NCI-H2081 (cell line): ENCODE results near the gene MFAP5.

Source experiments
- DNase-seq, 2 experiments: peaks; one replicate each; lab custom pipeline; 2025; lab: John Stamatoyannopoulos, UW

Gene MFAP5, protein sequence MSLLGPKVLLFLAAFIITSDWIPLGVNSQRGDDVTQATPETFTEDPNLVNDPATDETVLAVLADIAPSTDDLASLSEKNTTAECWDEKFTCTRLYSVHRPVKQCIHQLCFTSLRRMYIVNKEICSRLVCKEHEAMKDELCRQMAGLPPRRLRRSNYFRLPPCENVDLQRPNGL

DNA sequence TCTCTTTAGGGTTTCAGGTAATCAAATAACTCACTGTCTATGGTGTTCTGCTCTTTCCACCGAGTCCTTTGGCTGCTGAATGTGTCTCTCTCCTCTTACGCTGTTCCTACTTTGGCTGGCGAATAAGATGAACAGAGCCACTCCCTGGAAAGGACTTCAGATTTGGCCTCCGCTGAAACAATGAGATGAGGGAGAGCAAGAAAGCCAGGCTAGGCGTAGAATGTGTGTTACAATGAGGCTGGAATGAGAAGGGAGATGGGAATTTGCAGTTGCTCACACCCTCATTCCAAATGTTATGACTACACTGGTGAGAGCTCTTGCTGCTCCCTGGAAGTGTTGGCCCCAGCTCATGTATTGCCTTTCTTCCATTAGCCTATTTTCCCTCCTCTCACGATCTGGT, at the start of gene MFAP5:
MFAP5 (minus strand) TSS at position 234 of the 400 bp plus-strand sequence. CDS start 722 bp downstream, outside the sequence.
- DNase-seq, result no peak

DNA sequence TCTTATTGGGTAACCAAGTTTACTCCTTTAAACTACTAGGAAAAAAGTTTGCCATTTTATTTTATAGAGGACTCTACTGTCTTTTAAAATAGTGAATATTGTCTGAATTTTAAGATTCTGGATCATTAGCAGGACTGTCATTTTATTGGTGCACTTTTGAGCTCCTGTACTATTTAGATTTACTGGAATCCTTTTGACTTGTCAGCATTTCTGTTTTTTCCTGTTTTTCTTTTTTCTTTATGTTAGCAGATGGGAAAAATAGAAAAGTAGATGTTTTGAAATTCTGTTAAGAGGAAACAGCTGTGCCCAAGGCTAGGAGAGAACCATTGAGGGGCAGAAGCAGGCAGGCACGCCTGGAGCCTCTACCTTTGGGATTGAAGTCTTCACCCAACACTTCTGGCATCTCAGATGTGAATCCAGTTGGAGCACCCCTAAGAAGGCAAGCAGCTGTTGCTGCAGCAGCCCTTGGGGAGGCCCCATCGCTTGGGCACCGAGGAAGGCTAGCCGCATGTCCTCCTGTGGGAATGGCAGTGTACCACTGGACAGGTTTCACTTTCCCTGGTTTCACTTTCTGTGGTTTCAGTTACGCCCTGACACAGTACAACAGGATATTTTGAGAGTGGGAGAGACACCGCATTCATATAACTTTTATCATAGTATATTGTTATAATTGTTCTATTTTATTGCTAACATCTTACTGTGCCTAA, 46.7 kb upstream of the MFAP5 start:
- no peak for DNase-seq

DNA sequence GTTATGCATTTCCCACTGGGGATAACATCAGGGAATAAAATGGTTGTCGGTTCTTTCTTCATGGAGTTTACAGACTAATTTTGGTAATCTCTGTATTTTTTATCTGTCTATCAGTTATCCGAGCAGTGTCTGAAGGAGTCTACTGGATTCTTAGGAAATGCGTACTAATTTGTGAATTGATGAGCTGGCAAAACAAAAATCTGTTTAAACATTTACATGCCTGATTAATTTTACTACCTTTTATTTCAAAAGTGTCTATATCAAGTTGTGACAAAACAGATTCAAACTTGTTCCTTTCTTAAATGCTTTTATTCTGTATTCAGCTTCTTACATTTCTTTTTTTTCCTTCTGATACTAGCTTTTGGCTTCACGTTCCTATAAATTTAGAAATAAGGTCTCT, 39.5 kb upstream of the MFAP5 start:
- no peak for DNase-seq

DNA sequence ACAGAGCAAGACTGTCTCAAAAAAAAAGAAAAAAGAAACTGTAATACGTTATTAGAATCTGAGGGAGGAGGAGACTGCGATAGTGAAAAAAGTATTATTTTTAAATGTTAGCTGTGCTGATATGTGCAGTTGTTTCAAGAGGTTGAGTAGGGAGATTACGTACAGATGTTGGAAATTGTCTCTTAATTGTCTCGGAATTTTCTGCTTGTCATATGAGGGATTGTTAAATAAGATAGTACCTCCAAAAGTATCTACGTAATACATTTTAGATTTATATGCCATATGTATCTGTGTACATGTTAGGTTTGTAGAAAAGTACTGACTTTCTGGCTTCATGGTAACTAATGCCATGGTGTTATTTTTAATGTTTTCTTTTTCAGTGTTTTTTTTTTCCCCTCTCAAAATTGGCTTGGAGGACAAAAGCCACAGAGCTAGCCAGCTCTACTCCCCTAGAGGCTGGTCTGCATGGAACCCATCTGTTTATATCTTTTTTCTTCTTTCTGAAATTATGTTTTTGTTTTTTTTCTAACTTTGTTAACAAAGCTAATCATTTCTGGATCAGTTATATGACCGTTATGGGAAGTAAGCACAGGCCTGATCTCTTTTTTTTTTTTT, 38.5 kb upstream of the MFAP5 start:
- DNase-seq, result no peak

DNA sequence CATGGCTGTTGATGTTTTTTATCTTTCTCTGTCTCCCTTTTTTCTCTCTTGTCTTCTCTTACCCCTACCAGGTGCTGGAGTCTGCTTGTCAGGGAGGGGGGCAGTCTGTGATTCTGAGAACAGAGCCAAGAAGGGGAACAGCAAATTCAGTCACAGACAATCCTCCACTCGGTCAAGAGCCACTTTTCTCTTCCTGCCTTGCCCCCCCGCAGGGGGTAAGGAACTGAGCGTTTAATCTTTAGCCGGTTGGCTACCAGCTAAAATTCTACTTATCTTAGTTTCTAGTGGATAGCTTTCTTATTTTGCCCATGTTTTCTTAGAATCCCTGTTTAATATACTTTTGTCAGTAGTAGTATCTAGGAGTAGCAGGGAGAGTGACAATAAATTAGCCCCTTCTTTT, 37.1 kb upstream of the MFAP5 start:
- DNase-seq, result no peak

DNA sequence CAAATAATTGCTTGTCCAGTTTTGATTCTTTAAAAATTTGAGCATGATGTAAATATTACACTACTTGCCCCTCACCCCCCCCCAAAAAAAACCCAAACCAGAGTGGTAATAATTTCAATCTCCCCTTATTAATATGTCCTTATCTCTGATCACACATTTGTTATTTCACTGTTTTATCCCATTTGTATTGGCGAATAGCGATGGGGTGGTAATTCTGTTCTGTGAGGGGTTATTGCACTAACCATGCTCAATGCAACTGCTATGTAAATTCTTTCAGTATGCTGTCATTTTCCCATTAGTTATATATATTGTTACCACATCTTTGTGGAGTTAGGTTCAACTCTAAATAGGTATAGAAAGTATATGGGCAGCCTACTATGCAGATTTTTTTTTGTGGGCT, 36.3 kb upstream of the MFAP5 start:
- no peak for DNase-seq

DNA sequence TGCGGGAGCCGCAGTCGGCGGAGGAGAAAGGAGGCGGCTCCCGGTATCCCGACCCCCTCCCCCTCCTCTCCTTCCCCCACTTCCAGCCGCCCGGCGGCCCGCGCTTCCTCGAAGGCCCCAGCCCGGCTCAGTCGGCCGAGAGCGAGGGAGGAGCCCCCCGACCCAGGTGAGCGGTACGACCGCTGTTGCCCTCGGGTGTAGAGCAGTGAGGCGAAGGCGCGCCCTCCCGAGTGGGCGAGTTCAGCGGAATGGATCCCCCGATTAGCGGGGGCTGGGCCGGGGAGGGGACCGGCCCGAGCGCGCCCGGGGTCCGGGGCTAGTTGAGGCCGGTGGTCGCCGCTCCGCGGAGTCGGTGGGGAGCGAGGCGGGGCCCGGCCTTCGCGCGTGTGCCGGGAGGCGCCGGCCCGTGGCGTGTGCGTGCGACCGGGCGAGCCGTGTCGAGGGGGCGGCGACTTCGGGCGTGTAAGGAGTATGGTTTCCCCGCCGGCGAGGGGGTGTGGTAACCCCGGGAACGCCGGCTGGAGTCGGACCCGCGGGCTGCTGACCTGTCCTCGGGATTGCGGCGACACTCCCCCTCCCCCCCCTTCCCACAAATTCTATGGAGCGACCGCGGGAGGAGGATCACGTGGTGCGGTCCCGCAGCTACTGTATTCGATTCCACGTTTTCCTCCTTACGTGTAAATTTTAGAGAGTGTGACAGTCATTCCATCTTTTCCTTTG, 35.7 kb upstream of the MFAP5 start:
- DNase-seq, result peak; percentile 9 to 38

DNA sequence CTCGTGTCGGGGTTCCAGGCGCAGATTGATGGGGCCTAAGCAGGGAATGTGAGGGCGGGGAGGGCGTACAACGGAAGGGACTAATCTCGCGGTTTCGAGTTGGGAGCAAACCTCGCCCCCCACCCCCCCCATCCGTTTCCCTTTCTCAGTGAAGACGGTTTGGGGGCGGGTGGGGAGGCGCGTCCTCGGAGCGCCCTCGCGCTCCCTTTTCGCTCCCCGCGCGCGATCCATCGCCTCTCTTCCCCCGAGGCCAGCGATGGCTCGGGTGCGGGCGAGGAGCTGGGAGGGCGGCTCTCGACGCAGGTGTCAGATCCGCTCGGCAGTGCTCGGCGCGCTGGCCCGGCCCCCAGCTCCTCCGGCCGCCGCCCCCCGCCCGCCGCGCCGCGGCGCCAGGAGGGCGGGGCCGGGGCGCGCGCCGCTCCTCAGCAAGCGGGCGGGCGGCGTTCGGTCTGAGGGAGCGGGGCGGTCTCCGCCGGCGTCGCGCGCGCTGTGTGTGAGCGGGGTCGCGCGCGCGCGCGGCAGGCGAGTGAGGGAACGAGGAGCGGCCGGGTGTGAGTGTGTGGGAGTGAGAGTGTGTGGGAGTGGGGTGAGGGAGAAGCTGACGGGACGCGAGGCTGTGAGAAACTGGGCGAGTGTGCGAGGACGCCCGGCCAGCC, 35.0 kb upstream of the MFAP5 start, which contains the start of gene RIMKLB:
RIMKLB (plus strand) TSS at position 516 of the 656 bp plus-strand sequence. CDS start 15,876 bp downstream, outside the sequence.
- peak; percentile 82 to 85 for DNase-seq

DNA sequence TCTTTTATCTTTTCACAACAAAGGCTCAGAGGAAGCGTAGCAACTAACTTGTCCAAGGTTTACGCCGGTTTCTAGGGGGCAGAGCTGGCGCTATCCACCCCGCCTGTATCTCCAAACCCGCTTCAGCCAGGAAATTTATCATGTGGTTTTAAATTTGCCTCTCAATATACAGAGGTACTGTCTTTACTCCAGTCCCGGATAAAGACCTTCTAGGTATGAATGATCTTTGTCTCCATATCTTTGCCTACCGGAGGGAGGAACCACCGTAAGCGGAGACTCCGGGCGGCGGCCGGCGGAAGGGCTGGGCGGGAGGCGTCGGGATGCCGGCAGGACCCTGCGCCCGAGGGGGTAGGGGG, 34.5 kb upstream of the MFAP5 start:
- peak; percentile 29 to 51 for DNase-seq

DNA sequence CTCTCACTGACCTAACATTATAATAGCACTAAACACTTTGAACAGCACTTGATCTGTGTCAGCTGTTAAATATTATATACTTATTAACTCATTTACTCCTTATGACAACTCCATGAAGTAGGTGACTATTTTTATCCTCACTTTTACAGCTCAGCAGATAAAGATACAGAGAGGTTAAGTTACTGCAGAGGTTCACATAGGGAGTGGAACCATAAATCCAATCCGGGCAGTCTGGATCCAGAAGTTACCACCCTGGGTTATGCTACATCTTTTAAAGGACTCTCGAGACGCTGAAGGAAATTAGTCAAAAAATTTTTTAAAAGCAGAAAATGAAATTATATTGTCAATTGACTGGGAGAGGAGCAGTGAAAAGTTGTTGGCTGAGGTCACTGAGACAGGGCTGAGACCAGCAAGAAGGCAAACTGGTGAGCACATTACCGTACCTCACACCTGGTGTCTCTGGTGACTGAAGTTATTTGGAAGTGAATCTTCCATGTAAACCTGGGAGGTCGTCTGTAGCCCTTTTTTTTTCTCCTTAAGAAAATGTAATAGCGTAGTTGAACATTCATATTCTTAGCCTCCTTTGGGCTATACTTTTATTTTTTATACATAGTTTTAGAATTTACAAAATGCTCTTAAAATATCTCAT, 33.9 kb upstream of the MFAP5 start:
- DNase-seq, result no peak

DNA sequence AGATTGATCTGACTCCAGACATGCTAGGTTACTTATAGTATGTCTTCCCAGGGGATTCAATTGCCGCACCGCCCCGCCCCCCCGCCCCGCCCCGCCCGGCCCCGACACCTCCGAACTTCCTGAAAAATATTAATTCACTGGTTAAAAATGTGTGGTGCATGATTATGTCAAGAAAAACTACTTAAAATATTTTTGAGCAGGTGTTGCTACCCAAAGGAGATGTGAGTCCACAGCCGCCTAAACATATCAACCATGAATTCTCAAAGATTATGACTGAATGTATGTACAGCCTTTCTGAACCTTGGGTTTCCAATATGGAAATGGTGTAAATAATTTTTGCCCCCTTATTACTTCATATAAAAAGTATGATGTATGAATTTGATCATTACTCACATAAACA, 32.5 kb upstream of the MFAP5 start:
- no peak for DNase-seq

DNA sequence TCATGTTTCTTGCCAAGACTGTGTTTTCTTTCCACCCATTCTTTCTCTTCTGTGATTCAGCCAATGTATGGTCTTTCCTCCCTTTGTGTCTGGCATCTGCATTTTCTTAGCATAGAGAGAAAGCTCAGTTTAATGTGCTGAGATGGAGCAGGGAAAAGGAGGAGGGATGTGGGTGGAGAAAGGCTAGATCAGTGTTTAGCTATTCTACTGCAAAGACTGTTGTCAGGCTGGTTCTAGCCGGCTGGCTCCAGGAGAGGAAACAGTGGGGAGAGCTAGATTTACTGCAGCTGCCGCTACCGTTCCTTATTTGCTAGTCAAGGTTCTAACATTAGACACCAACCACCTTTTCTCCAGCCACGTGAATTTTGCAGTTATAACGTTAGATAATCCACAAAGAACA, 29.9 kb upstream of the MFAP5 start:
- peak; percentile 31 to 79 for DNase-seq

DNA sequence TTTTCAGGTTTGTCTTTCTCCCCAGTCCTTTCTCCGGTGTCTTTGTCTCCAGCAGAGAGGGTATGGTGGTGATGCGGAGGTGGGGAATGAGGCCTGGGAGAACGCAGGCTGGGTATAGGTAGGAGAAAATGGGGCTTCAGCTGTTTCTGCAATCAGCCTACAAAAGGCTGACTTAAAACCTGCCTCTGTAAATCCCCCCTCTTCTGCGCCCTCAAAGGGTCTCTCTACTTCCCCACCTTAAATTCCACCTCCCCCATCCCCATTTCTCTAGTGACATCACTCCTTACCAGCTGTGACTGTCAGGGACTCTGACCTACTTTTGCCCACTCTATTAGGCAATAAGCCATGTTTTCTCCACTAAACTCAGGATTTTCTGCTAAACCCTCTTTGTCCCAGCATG, 27.1 kb upstream of the MFAP5 start:
- DNase-seq, result no peak

DNA sequence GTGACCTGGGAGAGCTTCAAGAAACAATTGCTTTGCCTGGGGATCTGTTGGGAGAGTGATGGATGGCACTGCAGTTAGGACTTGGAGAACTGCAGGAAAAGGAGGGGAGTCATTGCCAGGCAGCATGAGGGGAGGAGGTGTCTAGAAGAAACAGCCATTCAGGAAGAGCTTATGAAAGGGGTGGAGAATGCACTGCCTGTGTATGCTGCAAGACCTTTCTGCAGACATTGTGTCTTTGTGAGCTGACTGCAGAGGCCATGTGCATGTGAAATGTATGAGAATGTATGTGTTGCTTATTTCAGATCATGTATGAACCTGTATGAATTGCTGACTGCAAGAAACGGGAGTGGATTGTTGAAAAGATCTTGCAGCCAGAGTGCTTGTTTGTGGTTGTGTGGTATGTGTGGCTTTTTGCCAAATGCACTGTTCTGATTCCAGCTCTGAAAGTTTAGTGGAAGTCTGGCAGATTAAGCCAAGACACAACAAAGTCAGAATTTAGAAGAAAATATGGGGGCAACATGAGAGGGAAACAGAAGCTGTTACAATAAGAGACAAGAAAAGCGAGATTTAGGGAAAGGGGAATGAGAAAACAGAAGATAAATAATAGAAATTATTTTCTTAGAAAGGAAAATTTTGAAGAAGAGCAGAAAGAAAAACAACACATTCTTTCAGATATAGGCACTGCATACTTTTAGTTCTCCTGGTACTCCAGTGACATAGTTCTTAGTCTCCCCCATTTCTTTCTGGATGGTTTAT, 25.4 kb upstream of the MFAP5 start:
- peak; percentile 21 to 63 for DNase-seq

DNA sequence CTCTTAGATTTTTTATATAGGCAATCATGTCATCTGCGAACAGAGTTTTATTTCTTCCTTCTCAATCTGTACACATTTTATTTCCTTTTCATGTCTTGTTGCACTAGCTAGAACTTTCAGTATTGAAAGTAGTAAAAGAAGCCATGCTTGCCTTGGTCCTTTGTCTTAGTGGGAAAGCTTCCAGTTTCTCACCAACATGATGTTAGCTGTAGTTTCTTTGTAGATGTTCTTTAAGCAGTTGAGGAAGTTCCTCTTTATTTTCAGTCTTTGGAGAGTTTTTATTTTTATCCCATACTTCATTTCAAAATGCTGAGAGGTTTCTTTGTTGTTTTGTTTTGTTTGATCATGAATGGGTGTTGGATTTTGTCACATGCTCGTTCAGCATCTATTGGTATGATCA, 22.4 kb upstream of the MFAP5 start:
- DNase-seq, result no peak

DNA sequence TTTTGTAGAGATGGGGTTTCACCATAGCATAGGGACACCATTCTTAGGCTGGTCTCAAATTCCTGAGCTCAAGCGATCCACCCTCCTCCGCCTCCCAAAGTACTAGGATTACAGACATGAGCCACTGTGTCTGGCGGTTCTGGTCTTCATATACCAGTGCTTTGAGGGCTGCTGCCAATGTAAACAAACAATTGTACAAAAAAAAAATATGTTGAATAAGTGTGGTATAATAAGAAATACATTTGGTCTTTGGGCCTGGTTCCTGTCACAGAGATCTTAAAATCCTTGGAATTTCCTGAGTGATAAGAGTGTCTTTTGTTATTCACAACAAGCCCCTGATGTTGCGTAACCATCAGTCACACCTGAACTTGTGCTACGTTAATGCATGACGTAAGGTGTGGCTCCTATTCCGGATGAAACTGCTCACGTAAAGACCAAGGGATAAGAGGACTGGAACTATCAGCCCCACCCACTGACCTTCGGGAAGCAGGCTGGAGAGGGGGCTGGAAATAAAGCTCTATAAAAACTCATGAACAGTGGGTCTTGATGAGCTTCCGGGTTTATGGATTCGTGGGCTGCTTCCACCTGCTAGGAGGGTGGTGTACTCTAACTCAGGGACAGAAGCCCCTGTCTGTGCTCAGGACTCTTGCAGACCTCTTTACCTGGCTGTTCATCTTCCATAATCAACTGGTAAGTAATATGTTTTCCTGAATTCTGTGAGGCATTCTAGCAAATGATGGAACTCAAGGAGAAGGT, 18.7 kb upstream of the MFAP5 start:
- no peak for DNase-seq

DNA sequence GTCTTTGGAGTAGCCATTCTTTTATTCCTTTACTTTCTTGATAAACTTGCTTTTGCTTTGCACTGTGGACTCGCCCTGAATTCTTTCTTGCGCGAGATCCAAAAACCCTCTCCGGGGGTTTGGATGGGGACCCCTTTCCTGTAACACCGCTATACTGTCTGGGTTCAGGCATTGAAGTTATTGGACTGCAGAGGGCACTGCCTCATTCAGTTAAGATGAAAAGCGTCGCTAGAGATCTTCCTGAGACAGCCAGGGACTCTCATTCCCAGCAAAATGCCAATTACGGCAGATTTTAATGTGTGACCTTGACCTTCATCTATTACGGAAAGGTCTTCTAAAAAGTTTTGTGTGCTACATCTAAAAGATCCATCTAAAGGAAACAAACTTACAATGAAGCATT, 17.9 kb upstream of the MFAP5 start:
- no peak for DNase-seq

DNA sequence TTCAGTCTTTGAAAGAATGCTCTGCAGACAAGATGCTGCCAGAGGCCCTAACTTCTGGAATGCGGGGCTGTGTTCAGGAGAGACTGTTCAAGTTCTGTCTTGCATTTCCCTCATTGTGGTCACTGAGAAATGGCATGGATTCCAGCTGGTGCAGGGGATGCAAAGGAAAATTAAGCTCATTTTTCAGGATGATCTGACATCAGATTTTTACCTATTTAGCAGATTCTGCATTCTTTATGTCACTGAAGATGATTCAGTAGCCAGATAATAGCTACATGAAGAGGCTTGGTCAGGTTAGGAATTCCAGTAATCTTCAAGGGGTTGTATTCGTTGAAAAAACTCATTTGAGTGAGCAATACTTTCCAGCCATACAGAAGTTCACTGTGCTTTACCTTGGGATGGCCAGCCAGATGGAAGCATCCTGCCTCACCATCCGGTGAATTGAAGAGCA, 16.1 kb upstream of the MFAP5 start:
- no peak for DNase-seq

DNA sequence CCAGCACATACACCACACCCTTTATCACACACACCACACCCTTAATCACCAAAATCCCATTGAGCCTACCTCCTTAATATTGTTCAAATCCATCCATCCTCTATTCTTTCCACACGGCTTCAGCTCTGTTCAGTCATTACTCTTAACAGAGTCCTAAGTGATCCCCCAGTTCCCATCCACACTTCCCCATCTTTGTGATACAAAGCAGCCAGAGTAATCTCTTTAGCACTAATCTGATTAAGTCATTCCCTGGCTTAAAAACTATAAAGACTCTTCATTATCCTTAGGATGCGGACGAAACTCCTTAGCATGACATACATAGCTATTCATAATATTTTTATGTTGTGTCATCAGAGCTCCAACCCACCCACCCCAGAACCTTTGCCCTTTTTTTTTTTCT, 14.7 kb upstream of the MFAP5 start:
- DNase-seq, result no peak

DNA sequence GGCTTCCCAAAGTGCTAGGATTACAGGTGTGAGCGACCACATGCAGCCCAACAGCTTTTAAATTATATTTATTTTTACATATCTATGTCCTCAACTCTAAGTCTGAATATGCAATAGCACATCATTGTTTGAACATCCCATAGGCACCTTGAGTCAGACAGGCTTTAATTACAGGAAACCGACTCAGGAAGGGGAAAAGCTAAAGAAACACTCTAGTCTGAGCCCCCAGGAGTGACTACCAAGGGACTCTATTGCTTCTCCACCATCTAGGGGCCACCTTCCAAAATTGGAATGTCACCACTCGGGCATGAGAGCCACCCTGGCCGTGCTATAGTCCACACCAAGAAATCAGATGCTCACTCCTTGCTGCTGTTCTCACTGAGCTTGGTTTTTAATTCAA, 14.0 kb upstream of the MFAP5 start:
- no peak for DNase-seq
